Left cardiac atrium (tissue), 4 donors: ENCODE data around the gene RAB31. TPM values are rescaled to one million over a fixed set of nuclear protein-coding genes. Genes with fewer than 3 reads are reported as not detected.
A peak's percentile ranks its signal among the peaks of the same experiment; 100 is the strongest.

ENCODE experiments used
- ATAC-seq, 2 donors: fragments of 200-7000 bp; cut with Tn5 transposase; one replicate each; pipeline ENCODE4 v1.9.1; 2020; ENCODE audit warnings: mild to moderate bottlenecking in 2 of 2, moderate library complexity in 2 of 2
- DNase-seq: peaks from one replicate; pipeline ENCODE4 v3.0.0-alpha.2; 2020
- intact Hi-C, 2 donors: fragments of 100-400 bp; cut with DNase I; formaldehyde crosslinking; loops; one replicate each; pipeline versions ENCODE4 v1.14.1 to v1.15.1; 2022 to 2023
- total RNA-seq, 2 donors: library from RNA; stranded (reverse); fragmentation: NEBNext Ultra II Directional; extraction: Animal tissue kit (Norgen Biotek cat#: 25700); gene quantifications; one replicate each; pipeline ENCODE4 v1.2.1, GENCODE V29; 2021
- donor health status: DM: no; HTN: yes; CAD: no.
- donor health status: DM: no; HTN: yes; CAD: no; lungs with severe emphysema.
- donor health status: DM: yes; HTN: yes; CAD: no.
- donor health status: Dilated cardiomyopathy.

Gene RAB31
- total RNA-seq, 2 donors from 2014 or later: 21.2 to 31.1 TPM

DNA sequence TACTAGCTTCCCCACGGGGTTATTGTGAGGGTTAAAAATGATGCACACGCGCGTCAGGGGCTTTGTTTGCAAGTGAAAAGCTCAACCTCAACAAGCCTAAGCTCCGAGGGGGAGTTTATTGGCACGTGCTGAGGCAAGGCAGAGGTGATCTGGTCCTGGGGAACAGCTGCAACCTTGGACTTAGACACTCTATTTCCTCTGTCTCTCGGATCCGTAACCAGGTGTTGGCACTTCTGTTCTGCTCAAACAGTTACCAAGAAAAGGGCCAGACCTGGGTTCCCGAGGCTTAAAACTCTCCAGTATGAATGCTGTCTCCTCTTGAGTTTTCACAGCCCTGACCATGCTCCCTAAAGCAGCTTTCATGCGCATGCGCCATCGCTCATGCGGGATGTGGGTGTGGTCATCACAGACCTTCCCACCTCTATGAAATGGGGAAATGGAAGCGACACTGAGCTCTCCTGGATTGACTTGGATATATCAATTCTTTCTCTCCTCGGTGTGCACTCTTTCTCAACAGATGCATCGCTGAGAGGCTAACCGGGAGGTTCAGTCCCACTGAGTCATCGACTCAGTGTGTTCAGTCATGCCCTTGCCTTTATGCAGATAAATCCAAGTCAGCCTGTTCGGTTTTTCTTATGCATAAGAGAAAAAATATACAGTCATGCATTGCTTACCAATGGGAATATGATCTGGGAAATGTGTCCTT, 19.9 kb upstream of the RAB31 start:
- intact Hi-C loops: loop anchor here in 1 of 2 donors (10.0 kb wide), 1 partner anchor 87 kb away; no protein-coding TSS in a partner anchor
- DNase-seq (no peak), ATAC-seq (no peak)

DNA sequence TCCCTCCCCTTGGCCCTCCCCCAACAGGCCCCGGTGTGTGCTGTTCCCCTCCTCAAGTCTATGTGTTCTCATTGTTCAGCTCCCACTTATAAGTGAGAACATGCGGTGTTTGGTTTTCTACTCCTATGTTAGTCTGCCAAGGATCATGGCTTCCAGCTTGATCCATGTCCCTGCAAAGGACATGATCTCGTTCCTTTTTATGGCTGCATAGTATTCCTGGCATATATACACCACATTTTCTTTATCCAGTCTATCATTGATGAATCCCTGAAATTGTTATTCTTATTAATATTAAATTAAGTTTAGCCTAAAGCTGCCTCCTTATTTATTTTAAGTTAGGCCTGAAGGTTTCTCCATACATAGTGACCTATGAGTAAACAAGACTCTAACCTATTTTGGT, 18.8 kb upstream of the RAB31 start:
- no peak for ATAC-seq
- intact Hi-C loops: loop anchor here in 1 of 2 donors (10.0 kb wide), 1 partner anchor 86 kb away; no protein-coding TSS in a partner anchor
- no peak for DNase-seq

DNA sequence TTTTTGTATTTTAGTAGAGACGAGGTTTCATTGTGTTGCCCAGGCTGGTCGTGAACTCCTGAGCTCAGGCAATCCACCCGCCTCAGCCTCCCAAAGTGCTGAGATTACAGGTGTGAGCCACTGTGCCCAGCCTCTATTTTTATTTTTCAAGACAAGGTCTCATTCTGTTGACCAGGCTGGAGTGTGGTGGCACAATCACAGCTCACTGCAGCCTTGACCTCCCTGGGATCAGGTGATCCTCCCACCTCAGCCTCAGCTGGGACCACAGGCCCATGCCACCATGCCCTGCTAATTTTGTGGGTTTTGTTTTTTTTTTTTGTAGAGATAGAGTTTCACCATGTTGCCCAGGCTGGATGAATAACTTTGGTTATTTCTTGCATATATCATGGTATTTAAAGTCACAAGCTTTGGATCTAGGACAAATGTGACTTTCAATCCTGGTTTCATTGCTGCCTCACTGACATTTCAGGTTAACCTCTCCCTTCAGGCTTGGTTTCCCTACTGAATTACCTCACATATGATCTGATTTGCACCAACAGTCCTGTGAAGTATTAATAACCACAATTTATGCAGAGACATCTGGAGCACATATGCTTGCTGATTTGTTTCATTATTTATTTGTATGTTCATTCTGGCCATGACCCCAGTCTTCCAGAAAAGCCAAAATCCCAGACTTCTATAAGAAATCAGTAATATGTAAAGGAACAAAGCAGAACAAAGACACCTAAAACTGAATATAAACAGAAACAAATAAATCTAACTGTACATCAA, 17.5 kb upstream of the RAB31 start:
- intact Hi-C loops: no loop called here
- ATAC-seq (no peak), DNase-seq (no peak)

DNA sequence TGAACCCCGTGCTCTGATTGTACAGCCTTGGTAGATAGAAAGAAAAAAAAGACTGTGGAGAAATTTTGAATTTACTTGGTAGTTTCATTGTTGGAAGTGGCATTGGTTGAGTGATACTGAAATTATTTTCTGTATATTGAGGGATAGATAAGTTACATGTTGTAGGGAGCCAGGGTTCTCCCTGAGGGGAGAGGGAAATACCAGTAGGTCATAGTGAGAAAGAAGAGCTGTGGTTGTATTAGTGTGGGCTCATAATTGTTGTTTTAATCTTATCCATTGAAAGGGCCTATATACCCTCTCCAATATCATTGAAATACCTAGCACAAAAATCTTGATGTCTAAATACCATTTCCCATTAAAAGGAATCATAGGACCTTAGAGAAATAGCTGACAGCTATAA, 16.9 kb upstream of the RAB31 start:
- ATAC-seq (no peak), DNase-seq (no peak)
- intact Hi-C loops: no loop called here

DNA sequence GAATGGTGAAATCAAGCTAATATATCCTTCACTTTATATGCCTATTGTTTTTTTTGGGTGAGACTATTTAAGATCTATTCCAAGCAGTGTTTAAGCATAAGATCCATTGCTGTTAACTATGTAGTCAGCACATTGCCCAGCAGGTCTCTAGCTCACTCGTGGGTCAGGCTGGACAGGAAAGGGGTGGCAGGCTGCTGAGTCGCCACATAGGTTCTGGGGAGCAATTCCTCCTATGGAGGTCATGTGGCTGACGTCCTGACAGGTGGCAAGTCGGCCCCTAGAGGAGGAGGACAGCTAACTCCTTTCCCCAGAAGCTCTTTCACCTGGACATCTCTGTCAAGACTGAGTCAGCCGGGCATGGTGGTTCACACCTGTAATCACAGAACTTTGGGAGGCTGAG, 13.9 kb upstream of the RAB31 start:
- no peak for ATAC-seq
- intact Hi-C loops: no loop called here
- no peak for DNase-seq

DNA sequence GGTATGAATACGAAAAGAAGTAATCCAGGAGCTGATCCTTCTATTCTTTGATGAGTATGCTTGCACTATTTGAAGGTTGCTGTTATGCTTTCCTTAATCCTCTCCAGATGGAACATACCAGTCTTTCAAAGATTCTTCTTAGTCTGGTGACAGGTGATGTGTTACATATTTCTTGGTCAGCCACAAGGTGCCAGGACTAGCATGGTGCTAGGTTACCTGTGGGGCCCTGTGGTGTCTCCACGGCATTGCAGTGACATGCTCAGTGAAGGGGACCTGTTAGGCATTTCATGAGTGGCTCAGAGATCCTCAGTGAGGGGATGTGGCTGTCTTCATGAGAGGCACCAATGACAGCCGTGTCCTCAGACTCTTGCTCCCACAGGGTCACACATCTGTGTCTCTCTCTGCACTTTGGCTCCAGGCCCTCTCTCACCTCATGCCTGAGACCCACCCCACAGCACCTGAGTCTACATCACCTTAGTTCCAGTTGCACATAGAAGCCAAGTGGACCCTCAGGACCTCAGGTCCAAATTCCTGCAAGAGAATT, 13.1 kb upstream of the RAB31 start:
- intact Hi-C loops: no loop called here
- ATAC-seq: no peak
- DNase-seq: no peak

DNA sequence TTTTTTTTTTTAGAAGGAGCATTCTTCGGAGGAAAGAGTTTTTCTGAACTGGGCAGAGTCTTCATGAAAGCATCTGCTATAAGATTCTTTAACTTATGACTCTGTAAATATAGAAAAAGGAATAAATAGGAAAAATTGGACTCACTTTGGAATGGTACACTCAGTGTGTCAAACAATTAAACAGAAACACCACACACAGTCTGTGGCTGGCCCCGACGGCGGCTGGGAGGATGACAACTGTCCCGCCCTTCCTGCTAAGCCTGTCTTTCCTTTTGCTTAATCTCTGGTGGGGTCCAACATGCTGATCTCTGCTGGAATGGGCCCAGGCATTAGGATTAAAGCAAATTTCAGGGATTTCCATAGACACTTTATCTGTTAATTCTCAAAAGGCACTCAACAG, 12.5 kb upstream of the RAB31 start:
- intact Hi-C loops: no loop called here
- ATAC-seq (peak in 1 of 2 donors; percentile 49), DNase-seq (no peak)

DNA sequence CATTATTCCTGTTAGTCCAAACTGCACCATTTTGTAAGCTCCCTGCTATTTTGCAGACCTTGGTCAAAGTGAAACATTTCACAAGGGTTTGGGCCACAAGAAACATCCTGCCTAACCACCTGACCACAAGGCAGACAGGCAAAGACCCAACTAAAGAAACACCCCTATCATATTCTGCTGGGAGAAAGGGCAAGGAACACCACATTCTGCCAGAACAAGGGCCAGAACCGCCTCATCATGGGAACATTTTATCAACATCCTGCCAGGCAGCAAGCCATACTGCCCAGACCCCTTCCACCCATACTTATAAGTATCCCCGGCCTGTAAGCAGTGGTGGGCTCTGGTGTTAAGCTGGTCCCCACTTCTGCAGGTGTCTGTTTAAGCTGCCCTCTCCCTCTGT, 12.0 kb upstream of the RAB31 start:
- intact Hi-C loops: no loop called here
- peak; percentile 21 to 50 for ATAC-seq
- DNase-seq: no peak

DNA sequence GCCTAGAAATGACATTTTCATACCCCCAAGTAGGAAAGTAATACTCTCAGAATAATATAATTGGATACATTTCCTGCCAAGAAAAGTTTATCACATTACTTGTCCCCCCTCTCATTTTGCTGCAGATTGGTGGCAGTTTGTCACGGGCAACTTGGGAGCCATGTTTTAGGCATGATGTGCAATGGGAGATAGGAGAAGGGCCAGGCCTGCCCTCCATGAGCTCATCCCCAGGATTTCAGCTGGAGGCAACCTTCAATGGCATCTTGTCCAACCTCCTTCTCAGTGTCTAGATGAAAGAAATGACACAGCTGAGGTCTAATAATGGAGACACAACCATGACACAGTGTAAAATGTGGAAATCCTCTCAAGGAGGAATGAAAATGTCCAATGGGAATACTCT, 11.4 kb upstream of the RAB31 start:
- ATAC-seq: peak; percentile 23 to 65

DNA sequence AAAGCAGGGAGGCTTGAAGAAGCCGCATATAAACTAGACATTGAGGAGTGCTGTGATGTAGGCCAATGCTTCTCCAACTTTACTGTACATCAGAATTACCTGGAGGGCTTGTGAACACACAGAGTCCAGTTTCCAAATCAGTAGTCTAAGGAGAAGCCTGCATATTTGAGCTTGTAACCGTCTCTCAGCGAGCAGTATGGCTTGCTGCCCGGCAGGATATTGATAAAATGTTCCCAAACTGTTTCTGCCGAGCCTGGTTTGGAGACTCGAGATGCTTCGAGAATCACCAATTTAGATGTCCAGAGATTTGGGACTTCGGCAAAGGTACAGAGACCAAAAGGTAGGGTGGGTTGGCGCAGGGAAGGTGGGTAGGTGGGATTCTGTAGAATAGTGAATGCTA, 11.0 kb upstream of the RAB31 start:
- ATAC-seq: peak; percentile 18 to 38
- intact Hi-C loops: no loop called here

More for the DNA sequence above, 11.4 kb upstream of the RAB31 start:
- intact Hi-C loops: no loop called here
- DNase-seq: no peak

DNA sequence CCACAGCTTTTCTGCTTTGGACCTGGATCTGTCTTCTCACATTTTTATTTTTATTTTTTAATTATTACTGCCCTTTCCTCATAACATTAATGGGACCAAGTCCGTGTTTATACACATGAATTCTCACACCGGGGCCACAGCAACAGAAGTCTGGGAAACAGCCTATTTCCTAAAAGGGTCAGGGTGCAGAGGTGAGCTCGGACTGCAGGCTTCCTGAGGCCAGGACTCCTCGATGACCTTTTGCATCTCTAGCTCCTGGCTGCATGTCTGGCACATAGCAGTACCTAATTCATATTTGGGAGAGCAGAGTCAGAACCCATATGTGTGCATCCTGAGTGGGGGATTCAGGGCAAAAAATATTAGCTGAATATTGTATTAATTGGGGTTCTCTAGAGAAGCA, 9.6 kb upstream of the RAB31 start:
- intact Hi-C loops: no loop called here
- DNase-seq (no peak), ATAC-seq (no peak)

More for the DNA sequence above, 11.0 kb upstream of the RAB31 start:
- peak; percentile 47 for DNase-seq

DNA sequence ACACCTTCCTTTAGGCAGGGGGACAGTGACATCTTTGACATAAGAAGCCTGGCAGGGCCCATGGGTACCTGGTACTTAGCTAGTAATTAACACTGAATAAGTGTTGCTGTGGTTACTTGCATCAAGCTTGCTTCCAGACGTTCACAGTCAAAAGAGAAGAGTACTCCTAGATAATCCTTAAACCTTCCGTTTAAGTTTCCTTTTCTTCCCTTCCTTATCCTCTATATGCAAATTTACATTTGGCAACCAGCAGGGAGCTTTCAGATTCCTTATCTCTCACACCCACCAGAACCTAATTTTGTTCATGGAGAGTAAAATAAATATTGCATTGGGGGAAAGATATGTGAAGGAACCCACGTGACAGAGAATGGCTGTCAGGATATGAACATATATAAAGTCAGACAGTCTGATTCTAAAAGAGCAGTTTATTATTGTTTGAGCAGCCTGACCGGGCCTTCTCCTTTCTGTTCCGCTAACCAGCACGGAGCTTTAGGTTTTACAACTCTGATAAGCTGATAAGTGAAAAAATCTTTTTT, 7.8 kb upstream of the RAB31 start:
- intact Hi-C loops: no loop called here
- no peak for ATAC-seq
- no peak for DNase-seq

DNA sequence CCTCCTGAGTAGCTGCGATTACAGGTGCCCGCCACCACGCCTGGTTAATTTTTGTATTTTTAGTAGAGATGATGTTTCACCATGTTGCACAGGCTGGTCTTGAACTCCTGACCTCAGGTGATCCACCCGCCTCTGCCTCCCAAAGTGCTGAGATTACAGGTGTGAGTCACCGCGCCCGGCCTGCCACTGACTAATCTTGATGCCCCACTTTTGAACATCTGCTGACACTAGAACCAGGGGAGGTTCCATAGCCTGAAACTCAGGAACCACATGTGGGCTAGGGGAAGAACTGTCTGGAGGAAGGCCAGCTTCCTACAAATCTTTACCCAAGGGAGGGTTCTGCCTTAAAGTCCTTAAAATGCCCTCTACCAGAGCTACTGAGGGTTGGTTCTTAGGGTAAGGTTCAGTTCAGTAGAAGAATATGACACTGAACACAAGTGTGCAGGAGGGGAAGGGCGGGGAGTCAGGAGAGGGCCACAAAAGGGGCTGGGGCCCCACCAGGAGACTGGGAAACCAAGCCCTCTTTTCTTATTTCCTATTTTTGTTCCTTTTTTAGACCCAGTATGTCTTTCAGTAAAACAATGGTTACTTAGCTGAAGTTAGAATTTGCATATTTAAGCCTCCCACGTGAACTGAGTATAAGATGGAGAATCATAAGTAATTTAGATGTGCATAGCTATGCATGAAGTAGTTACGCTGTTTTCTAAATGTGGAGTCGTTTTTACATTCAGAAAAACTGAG, 6.3 kb upstream of the RAB31 start:
- peak in 1 of 2 donors; percentile 46 for ATAC-seq
- no peak for DNase-seq
- intact Hi-C loops: no loop called here

DNA sequence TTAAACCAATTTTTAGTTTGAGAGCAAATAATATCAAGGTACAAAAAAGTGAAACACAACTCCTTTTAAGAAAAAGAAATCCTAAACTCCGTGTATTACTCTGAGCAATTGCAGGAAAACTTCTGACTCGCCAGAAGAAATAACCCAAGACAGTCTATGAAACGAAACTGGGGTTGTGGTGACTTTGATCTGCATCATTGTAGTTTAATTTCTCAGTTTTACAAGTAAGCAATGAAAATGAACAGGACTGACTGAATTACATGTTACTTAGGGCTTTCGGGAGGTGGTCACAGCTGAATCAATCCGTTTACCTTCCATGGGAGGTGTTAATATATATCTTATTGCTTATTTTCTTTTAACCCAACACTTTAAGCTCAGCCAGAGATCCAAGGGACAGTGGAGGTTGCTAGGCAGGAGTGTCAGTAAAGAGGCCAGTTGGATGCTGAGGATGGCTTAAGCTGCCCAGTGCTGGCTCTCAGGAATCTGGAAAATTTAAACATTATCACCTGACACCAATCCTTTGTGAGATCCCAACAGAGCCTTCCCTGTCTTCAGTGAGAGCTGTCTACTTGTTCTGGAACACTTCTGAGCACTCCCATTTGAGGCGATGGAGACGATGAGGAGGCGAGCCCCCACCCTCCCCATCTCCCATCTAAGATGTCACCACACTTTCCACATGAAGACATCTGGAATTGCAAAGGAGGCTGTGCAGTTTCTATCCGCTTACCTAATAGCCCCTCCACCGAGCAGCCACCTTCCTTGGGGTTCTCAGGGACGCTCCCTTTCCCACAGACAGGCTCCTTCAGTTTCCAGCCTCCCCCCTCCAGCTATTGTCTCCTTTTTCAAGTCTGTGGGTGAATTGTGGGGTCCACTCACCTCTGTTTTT, 3.6 kb upstream of the RAB31 start:
- DNase-seq (no peak), ATAC-seq (no peak)
- intact Hi-C loops: no loop called here

DNA sequence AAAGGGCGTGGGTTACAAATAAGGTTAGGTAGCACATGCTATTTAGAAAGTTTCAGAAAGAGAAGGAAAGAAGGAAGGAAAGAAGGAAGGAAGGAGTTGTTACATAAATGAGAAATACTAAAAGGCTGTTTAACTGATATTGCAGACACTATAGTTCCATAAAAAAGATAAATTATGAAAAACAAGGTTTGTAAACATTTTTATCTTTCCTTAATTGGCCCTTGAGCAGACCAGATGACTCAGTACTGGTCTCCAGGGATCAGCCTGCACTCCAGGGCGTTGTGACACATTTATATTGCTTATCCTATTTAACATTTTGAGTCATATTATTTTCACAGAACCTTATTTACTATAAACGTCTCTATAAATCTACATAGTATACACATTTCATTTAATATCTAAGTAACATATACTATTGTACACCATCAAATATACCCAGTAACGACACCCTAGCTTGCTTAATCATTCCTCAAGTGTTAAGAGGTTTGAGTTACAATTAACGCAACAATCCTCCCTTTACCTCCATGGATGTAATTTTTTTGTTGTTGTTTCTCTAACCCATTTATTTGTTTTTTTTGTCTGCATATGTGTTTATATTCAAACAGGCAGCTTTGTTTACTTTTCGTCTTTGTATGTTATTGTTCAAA, 2.8 kb upstream of the RAB31 start:
- no peak for ATAC-seq
- intact Hi-C loops: no loop called here

DNA sequence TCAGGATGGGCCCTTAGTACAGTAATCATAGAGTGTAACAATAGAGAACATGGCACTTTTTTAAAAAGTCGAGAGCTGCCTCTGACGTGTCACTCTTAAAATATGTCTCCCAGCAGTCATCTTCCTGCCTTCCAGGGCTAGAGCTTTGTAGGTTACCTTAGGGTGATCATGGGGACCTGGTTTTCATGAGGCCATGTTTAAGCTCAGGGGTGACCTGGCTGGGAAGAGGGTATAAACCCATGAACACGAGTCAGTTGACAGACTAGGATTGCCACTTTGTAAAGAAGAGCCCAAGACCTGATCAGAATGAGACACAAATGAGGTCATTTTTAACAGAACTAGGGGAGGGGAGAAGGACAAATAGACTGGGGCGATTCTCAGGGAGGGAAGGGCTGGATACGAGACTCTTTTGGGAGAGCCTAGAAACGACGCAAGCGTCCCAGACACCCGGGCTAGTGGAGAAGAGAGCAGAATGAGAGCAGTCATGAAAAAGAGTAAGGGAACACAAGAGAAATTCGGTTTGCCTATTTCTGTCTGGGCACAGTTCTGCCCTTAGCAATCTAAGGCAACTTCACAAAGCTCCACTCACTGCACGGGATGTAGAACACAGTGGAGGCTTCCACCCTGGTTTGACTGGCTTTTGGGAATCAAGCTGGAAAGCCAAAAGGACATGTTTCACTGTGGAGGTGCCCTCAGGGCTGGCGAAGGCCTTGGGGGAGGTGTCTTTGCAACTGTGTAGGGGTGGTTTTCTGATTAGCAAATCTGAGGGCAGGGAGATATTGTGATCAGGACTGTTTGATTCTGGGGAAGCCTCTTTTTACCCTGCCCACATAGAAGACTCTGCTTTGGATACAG, 1.8 kb upstream of the RAB31 start:
- ATAC-seq (no peak), DNase-seq (no peak)
- intact Hi-C loops: no loop called here

More for the DNA sequence above, 2.8 kb upstream of the RAB31 start:
- DNase-seq: no peak
